H1 (cell line): ENCODE measurements around the gene XRCC6. TPM values are rescaled to one million over a fixed set of nuclear protein-coding genes. Genes with fewer than 3 reads are reported as not detected.

Source experiments
- CTCF ChIA-PET: fragments of 300-600 bp; sonication (Branson Sonifier 250); formaldehyde crosslinking; loops from one replicate; lab custom pipeline; 2021; ENCODE audit not compliant: partially characterized antibody; lab: Charles Lee
- POLR2A ChIA-PET: fragments of 300-600 bp; sonication (Branson Sonifier 250); formaldehyde crosslinking; loops from one replicate; lab custom pipeline; 2021; ENCODE audit warnings: inconsistent platforms; ENCODE audit not compliant: partially characterized antibody; lab: Charles Lee
- DNase-seq, 2 experiments: peaks; one replicate each; pipeline versions ENCODE4 v3.0.0 to v3.0.0-alpha.2; 2010 to 2022; ENCODE audit warnings: low spot score in 2 of 2, low read depth in 1 of 2, mixed read lengths in 1 of 2
- FAIRE-seq: peaks from 2 replicates; lab custom pipeline; 2011; peaks lifted over from hg19 to GRCh38; lab: Jason Lieb, UNC
- H2AFZ ChIP-seq: 2 replicates; pipeline ENCODE4 v1.8.1; 2012; ENCODE audit warnings: low read length, inconsistent platforms
- H2AK5ac ChIP-seq: 2 replicates; pipeline ENCODE4 v1.6.1; 2013; ENCODE audit warnings: low read depth, low read length
- H2BK120ac ChIP-seq: replicated peaks from 2 replicates; pipeline ENCODE3; 2013; ENCODE audit warnings: low read depth, low read length, inconsistent platforms
- H2BK12ac ChIP-seq: 2 replicates; pipeline ENCODE4 v1.6.1; 2013; ENCODE audit warnings: low read depth, low read length
- H2BK15ac ChIP-seq: 2 replicates; pipeline ENCODE4 v1.6.1; 2013; ENCODE audit warnings: low read length
- H2BK20ac ChIP-seq: 2 replicates; pipeline ENCODE4 v1.6.1; 2013; ENCODE audit warnings: low read length
- H2BK5ac ChIP-seq: 2 replicates; pipeline ENCODE4 v1.6.1; 2013; ENCODE audit warnings: low read depth, low read length
- H3K14ac ChIP-seq: 2 replicates; pipeline ENCODE4 v1.6.1; 2013; ENCODE audit warnings: inconsistent platforms; ENCODE audit not compliant: insufficient read length
- H3K18ac ChIP-seq: 2 replicates; pipeline ENCODE4 v1.6.1; 2013; ENCODE audit warnings: low read length; ENCODE audit errors: extremely low read depth
- H3K23ac ChIP-seq: 2 replicates; pipeline ENCODE4 v1.6.1; 2013; ENCODE audit warnings: inconsistent platforms; ENCODE audit not compliant: insufficient read length
- H3K23me2 ChIP-seq: 2 replicates; pipeline ENCODE4 v1.6.1; 2013; ENCODE audit warnings: low read depth, low read length
- H3K27ac ChIP-seq: 2 replicates; pipeline ENCODE4 v1.6.1; 2011; ENCODE audit warnings: low read depth, low read length, inconsistent platforms
- H3K27me3 ChIP-seq, 4 experiments: replicated peaks in 1 of 4; 1 replicate in 1 of 4; 2 replicates in 3 of 4; pipeline versions ENCODE4 v1.6.1 to v1.8.1; 2011 to 2013; ENCODE audit warnings: low read length in 3 of 4, mild to moderate bottlenecking in 3 of 4, inconsistent platforms in 2 of 4, mixed read lengths in 2 of 4, moderate library complexity in 1 of 4; ENCODE audit not compliant: control insufficient read depth in 3 of 4, insufficient read depth in 3 of 4; ENCODE audit errors: extremely low read depth in 1 of 4
- H3K36me3 ChIP-seq, 4 experiments: 2 replicates each; pipeline versions ENCODE4 v1.6.1 to v1.8.1; 2011 to 2013; ENCODE audit warnings: mild to moderate bottlenecking in 4 of 4, low read length in 3 of 4, moderate library complexity in 2 of 4, control low read depth in 1 of 4, inconsistent platforms in 1 of 4; ENCODE audit not compliant: insufficient read depth in 4 of 4, control insufficient read depth in 2 of 4
- H3K4ac ChIP-seq: replicated peaks from 2 replicates; pipeline ENCODE3; 2013; ENCODE audit warnings: low read length, low read depth, mixed read lengths, inconsistent platforms; ENCODE audit not compliant: insufficient read length
- H3K4me1 ChIP-seq, 4 experiments: replicated peaks in 1 of 4; 1 replicate in 1 of 4; 2 replicates in 3 of 4; pipeline versions ENCODE4 v1.6.1 to v1.8.1; 2011 to 2013; ENCODE audit warnings: low read length in 3 of 4, inconsistent platforms in 2 of 4, mixed read lengths in 1 of 4; ENCODE audit not compliant: insufficient read depth in 4 of 4, control insufficient read depth in 3 of 4
- H3K4me2 ChIP-seq, 2 experiments: 2 replicates each; pipeline versions ENCODE4 v1.6.1 to v1.8.1; 2011 to 2013; ENCODE audit warnings: low read depth in 2 of 2, low read length in 2 of 2, control low read depth in 1 of 2, inconsistent platforms in 1 of 2, mild to moderate bottlenecking in 1 of 2; ENCODE audit not compliant: insufficient read depth in 1 of 2
- H3K4me3 ChIP-seq, 4 experiments: fragments of 200-600, 300-600 bp in 1 of 4; sonication (generic), shearing (Covaris generic), sonication (Bioruptor Twin) in 1 of 4; 2 replicates each; pipeline versions ENCODE4 v1.5.1 to v1.8.1; 2011 to 2016; ENCODE audit warnings: low read length in 4 of 4, low read depth in 3 of 4, control low read depth in 2 of 4, inconsistent platforms in 2 of 4, mild to moderate bottlenecking in 2 of 4, mixed read lengths in 1 of 4, moderate library complexity in 1 of 4; ENCODE audit not compliant: insufficient read depth in 2 of 4; ENCODE audit errors: extremely low read depth in 1 of 4
- H3K56ac ChIP-seq: replicated peaks from 2 replicates; pipeline ENCODE3; 2013; ENCODE audit warnings: low read depth, mild to moderate bottlenecking, mixed read lengths, low read length, inconsistent platforms; ENCODE audit not compliant: insufficient read length
- H3K79me1 ChIP-seq: 2 replicates; pipeline ENCODE4 v1.6.1; 2013; ENCODE audit warnings: low read depth, low read length, control low read depth
- H3K79me2 ChIP-seq, 2 experiments: 2 replicates each; pipeline versions ENCODE4 v1.6.1 to v1.8.1; 2012 to 2013; ENCODE audit warnings: low read length in 2 of 2, mild to moderate bottlenecking in 2 of 2, inconsistent platforms in 1 of 2; ENCODE audit not compliant: insufficient read depth in 2 of 2, control insufficient read depth in 1 of 2
- H3K9ac ChIP-seq, 4 experiments: replicated peaks in 1 of 4; 1 replicate in 1 of 4; 2 replicates in 3 of 4; pipeline versions ENCODE4 v1.6.1 to v1.8.1; 2011 to 2013; ENCODE audit warnings: low read depth in 3 of 4, low read length in 3 of 4, control low read depth in 2 of 4, mild to moderate bottlenecking in 2 of 4, moderate library complexity in 2 of 4, inconsistent platforms in 1 of 4; ENCODE audit errors: extremely low read depth in 1 of 4
- H3K9me3 ChIP-seq, 2 experiments: 2 replicates each; pipeline versions ENCODE4 v1.6.1 to v1.8.1; 2012 to 2013; ENCODE audit warnings: mild to moderate bottlenecking in 2 of 2, moderate library complexity in 2 of 2, control low read depth in 1 of 2, inconsistent platforms in 1 of 2, low read depth in 1 of 2, low read length in 1 of 2, mixed read lengths in 1 of 2; ENCODE audit not compliant: insufficient read depth in 2 of 2
- H4K20me1 ChIP-seq, 2 experiments: replicated peaks in 1 of 2; 2 replicates each; pipeline versions ENCODE3 to v1.8.1; 2011 to 2013; ENCODE audit warnings: inconsistent platforms in 2 of 2, low read length in 2 of 2, mild to moderate bottlenecking in 1 of 2; ENCODE audit not compliant: insufficient read depth in 2 of 2, control insufficient read depth in 1 of 2
- H4K5ac ChIP-seq: 2 replicates; pipeline ENCODE4 v1.6.1; 2013; ENCODE audit warnings: low read length, low read depth, mixed read lengths, inconsistent platforms; ENCODE audit not compliant: insufficient read length
- H4K8ac ChIP-seq: 2 replicates; pipeline ENCODE4 v1.8.0; 2013; ENCODE audit warnings: mild to moderate bottlenecking, moderate library complexity, low read length, inconsistent platforms; ENCODE audit not compliant: insufficient read depth; ENCODE audit errors: extremely low read depth
- H4K91ac ChIP-seq: replicated peaks from 2 replicates; pipeline ENCODE3; 2013; ENCODE audit warnings: low read length, mixed read lengths, inconsistent platforms; ENCODE audit not compliant: insufficient read length
- ASH2L ChIP-seq: fragments of 200-600, 300-600 bp; sonication (generic); IDR thresholded peaks from one replicate; pipeline ENCODE4 v1.7.1; 2017; ENCODE audit warnings: low read length
- CHD1 ChIP-seq: IDR thresholded peaks from 2 replicates; pipeline ENCODE4 v1.6.1; 2012; ENCODE audit warnings: low read depth, low read length, improper control_type of control experiment
- CTBP2 ChIP-seq: IDR thresholded peaks from 2 replicates; pipeline ENCODE4 v1.7.0; 2011; ENCODE audit warnings: borderline replicate concordance, mild to moderate bottlenecking, moderate library complexity, mixed read lengths, low read length; ENCODE audit not compliant: insufficient read depth, insufficient read length
- EZH2 ChIP-seq: fragments of 200-600 bp; sonication (generic); IDR thresholded peaks from 2 replicates; pipeline ENCODE4 v1.7.1; 2012; ENCODE audit warnings: low read depth, mild to moderate bottlenecking, moderate library complexity, low read length, inconsistent platforms; ENCODE audit not compliant: severe bottlenecking
- KDM4A ChIP-seq: IDR thresholded peaks from one replicate; pipeline ENCODE4 v1.7.1; 2012; ENCODE audit warnings: low read depth, mild to moderate bottlenecking, moderate library complexity, low read length, inconsistent platforms; ENCODE audit not compliant: severe bottlenecking
- NANOG ChIP-seq: IDR thresholded peaks from 2 replicates; pipeline ENCODE4 v1.6.1; 2011; ENCODE audit warnings: low read length, low read depth, mild to moderate bottlenecking, inconsistent platforms; ENCODE audit not compliant: insufficient read depth, poor library complexity, severe bottlenecking
- RBBP5 ChIP-seq: IDR thresholded peaks from 2 replicates; pipeline ENCODE4 v1.7.1; 2012; ENCODE audit warnings: low read depth, mild to moderate bottlenecking, inconsistent platforms, low read length, moderate library complexity, borderline replicate concordance
- SIX5 ChIP-seq: IDR thresholded peaks from 2 replicates; pipeline ENCODE4 v1.6.1; 2011; ENCODE audit warnings: mild to moderate bottlenecking, low read depth, low read length
- SP1 ChIP-seq: IDR thresholded peaks from 2 replicates; pipeline ENCODE4 v1.6.1; 2011; ENCODE audit warnings: low read depth, low read length
- YY1 ChIP-seq: IDR thresholded peaks from 2 replicates; pipeline ENCODE4 v1.6.1; 2011; ENCODE audit warnings: low read depth, mild to moderate bottlenecking, low read length
- polyA plus RNA-seq, 7 experiments: library from polyadenylated mRNA; depleted of rRNA in 3 of 7; stranded (reverse) in 5 of 7; unstranded in 2 of 7; fragments of >200 nt in 5 of 7; fragments of 200-250 nt in 2 of 7; gene quantifications; 1 replicate in 5 of 7; 2 replicates in 1 of 7; 4 replicates in 1 of 7; pipeline versions ENCODE4 v1.2.1 to v1.2.3, GENCODE V29; 2011 to 2013; ENCODE audit warnings: missing spikeins in 2 of 7, mixed read lengths in 2 of 7
- total RNA-seq: library from RNA; stranded (reverse); fragmentation: NEBNext Ultra II Directional; extraction: Animal tissue kit (Norgen Biotek cat#: 25700); gene quantifications from 2 replicates; pipeline ENCODE4 v1.2.1, GENCODE V29; 2021

The XRCC6 gene
- total and polyA plus RNA-seq, 2 of the 8 experiments (the other 6 are each of a cell fraction or from before 2014, with no cell fraction given): 150 to 490 TPM

- H4K91ac ChIP-seq: no peak overlapping the region
- H3K27ac ChIP-seq: no peak overlapping the region
- H3K23me2 ChIP-seq: no peaks in the 10 kb centered on the region
- H4K20me1 ChIP-seq: peaks cover under 1 to 3% of the 10 kb centered on the region in 2 experiments
- peaks cover 0 to 8% (median 3%) of the 10 kb centered on the region in 4 experiments; a peak in 5 of 7 replicates for H3K4me1 ChIP-seq
- ChIA-PET CTCF (interaction anchor here (0.9 to 1.7 kb wide), 4 partner anchors 20 to 98 kb away, joined by 3 to 4 read pairs (median 4); no protein-coding TSS in a partner anchor), POLR2A (interaction anchor here (0.9 to 5.4 kb wide), 11 partner anchors 10 to 226 kb away, joined by 3 to 34 read pairs (median 4); partner anchors contain the start of gene TOB2)
- no peak overlapping the region for H2BK5ac ChIP-seq
- no peaks in the 10 kb centered on the region for H3K27me3 ChIP-seq
- H3K4ac ChIP-seq: no peak overlapping the region
- no peak overlapping the region for H3K4me2 ChIP-seq
- H3K36me3 ChIP-seq: peaks cover 19 to 56% (median 33%) of the 10 kb centered on the region in 4 experiments
- no peak overlapping the region for H2BK20ac ChIP-seq
- no peak overlapping the region for H3K4me3 ChIP-seq
- no peak overlapping the region for H2BK15ac ChIP-seq
- no peaks in the 10 kb centered on the region for H3K9me3 ChIP-seq
- no peak overlapping the region for H2BK120ac ChIP-seq
- H4K5ac ChIP-seq: no peak overlapping the region
- no peak overlapping the region for H3K56ac ChIP-seq
- no peak overlapping the region for H2AK5ac ChIP-seq
- no peak overlapping the region for H3K23ac ChIP-seq
- no peak overlapping the region for H3K9ac ChIP-seq
- no peak overlapping the region for H4K8ac ChIP-seq
- DNase-seq: no peak
- H3K18ac ChIP-seq: no peak overlapping the region
- TF ChIP-seq EZH2: no peak
- no peak for TF ChIP-seq KDM4A
- TF ChIP-seq CHD1: no peak
- TF ChIP-seq RBBP5: no peak
- TF ChIP-seq CTBP2: no peak
- TF ChIP-seq SP1: no peak
- TF ChIP-seq NANOG: no peak
- TF ChIP-seq ASH2L: no peak
- no peak for TF ChIP-seq SIX5
- no peak for TF ChIP-seq YY1
- H3K79me2 ChIP-seq: no peaks in the 10 kb centered on the region
- no peak overlapping the region for H2AFZ ChIP-seq
- no peak overlapping the region for H2BK12ac ChIP-seq
- no peaks in the 10 kb centered on the region; the same call in 1 of the 2 replicates for H3K79me1 ChIP-seq
- no peak overlapping the region for H3K14ac ChIP-seq
- no peak for FAIRE-seq
Measured at GRCh38 chr22:41664490-41664889, 43.4 kb downstream of the XRCC6 start.
